DLD1 (cell line): Measurements from ENCODE around the gene PCDHB3.
"Not testable (repeated sequence)": the region's sequence is repeated elsewhere in the genome, so short reads cannot be mapped to it uniquely, and the experiment has no call there.

Source experiments
- in situ Hi-C: cut with HindIII; loops from 2 replicates; pipeline ENCODE4 v1.10.0; 2017; ENCODE audit warnings: low sequenced_read_pairs

PCDHB3 gene

DNA sequence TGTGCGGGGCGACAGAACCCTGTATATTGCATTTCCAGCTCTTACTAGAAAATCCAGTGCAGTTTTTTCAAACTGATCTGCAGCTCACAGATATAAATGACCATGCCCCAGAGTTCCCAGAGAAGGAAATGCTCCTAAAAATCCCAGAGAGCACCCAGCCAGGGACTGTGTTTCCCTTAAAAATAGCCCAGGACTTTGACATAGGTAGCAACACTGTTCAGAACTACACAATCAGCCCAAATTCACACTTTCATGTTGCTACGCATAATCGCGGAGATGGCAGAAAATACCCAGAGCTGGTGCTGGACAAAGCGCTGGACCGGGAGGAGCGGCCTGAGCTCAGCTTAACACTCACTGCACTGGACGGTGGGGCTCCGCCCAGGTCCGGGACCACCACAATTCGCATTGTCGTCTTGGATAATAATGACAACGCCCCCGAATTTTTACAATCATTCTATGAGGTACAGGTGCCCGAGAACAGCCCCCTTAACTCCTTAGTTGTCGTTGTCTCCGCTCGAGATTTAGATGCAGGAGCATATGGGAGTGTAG lies 35.5 kb downstream of the PCDHB3 start:
- in situ Hi-C loops, result no loop called here

DNA sequence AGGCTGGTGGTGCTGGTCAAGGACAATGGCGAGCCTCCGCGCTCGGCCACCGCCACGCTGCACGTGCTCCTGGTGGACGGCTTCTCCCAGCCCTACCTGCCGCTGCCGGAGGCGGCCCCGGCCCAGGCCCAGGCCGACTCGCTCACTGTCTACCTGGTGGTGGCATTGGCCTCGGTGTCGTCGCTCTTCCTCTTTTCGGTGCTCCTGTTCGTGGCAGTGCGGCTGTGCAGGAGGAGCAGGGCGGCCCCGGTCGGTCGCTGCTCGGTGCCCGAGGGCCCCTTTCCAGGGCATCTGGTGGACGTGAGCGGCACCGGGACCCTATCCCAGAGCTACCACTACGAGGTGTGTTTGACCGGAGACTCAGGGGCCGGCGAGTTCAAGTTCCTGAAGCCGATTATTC lies 37.1 kb downstream of the PCDHB3 start:
- in situ Hi-C loops, result not testable (repeated sequence)

DNA sequence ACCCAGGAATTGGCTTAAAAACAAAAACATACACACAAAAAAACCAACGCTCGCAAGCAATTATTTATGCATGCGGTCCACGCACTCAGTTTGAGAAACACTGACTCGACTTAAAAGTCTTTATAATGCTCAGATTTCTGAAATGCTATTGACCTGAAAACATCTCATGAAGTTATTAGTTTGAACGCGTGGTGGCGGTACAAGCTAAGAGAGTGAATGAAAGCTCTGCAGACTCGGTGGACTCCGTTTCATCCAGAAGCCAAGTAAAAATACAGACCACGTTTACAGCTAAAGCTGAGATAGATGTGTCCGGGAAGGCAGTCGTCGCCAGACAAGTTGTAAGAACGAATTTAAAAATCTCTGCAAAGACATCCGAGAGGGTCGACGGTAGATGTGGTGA lies 49.5 kb downstream of the PCDHB3 start, which contains the start of gene PCDHB6:
Gene PCDHB6 (plus strand): TSS at position 246 of the 400 bp plus-strand sequence. CDS start 201 bp downstream, outside the sequence.
- in situ Hi-C loops, result no loop called here

GRCh38 chr5:141150224-141150992 lies 50.1 kb downstream of the PCDHB3 start:
- in situ Hi-C loops, result no loop called here

DNA sequence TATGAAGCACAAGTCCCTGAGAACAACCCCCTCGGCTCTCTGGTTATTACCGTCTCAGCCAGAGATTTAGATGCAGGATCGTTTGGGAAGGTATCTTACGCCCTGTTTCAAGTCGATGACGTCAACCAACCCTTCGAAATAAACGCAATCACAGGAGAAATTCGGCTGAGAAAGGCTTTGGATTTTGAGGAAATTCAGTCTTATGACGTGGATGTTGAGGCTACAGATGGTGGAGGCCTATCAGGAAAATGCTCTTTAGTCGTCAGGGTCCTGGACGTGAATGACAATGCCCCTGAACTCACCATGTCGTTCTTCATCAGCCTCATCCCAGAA lies 50.7 kb downstream of the PCDHB3 start:
- in situ Hi-C loops, result no loop called here

DNA sequence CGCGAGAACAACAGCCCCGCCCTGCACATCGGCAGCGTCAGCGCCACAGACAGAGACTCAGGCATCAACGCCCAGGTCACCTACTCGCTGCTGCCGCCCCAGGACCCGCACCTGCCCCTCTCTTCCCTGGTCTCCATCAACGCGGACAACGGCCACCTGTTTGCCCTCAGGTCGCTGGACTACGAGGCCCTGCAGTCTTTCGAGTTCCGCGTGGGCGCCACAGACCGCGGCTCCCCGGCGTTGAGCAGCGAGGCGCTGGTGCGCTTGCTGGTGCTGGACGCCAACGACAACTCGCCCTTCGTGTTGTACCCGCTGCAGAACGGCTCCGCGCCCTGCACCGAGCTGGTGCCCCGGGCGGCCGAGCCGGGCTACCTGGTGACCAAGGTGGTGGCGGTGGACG lies 51.4 kb downstream of the PCDHB3 start:
- in situ Hi-C loops, result not testable (repeated sequence)

DNA sequence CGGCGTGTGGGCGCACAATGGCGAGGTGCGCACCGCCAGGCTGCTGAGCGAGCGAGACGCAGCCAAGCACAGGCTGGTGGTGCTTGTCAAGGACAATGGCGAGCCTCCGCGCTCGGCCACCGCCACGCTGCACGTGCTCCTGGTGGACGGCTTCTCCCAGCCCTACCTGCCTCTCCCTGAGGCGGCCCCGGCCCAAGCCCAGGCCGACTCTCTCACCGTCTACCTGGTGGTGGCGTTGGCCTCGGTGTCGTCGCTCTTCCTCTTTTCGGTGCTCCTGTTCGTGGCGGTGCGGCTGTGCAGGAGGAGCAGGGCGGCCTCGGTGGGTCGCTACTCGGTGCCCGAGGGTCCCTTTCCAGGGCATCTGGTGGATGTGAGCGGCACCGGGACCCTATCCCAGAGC lies 51.8 kb downstream of the PCDHB3 start:
- in situ Hi-C loops, result not testable (repeated sequence)
